ENCODE data around the gene AGO3. TPM values are rescaled to one million over a fixed set of nuclear protein-coding genes. Genes with fewer than 3 reads are reported as not detected.
A peak's percentile ranks its signal among the peaks of the same experiment; 100 is the strongest.

The AGO3 gene
- total and polyA plus RNA-seq, 5 donors: 3.8 to 24.1 (median 19.6) TPM

DNA sequence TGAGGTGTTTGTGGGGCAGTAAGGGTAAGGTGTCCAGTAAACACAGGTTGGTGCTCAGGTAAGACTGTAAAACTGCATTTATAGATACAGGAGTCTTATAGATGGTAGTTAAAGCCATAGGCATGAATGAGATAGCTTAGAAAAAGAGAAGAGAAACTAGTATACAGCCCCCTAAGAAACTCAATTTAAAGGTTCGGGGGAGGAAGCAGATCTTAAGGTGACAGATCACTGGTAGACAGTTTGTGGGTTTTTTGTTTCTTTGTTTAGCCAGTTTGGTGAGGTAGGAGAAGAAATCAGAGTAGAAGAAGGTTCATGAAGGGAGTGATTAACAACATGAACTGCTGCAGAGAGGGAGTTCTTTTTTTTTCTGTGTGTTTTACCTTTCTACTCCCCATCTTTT is 6.1 kb upstream of the AGO3 start:
- DNase-seq (no peak), ATAC-seq (no peak)
- 92% methylated on average over 1 of the region's 1 CpG for WGBS
- H3K4me1 ChIP-seq (ENCODE audit: control insufficient read depth, insufficient read depth, low read length): no peaks in the 10 kb centered on the region
- intact Hi-C loops (cut with DNase I): no loop called here
- H3K9me3 ChIP-seq (ENCODE audit: control insufficient read depth, low read length): no peaks in the 10 kb centered on the region
- no peak overlapping the region for H3K27ac ChIP-seq (ENCODE audit: low read length)
- no peaks in the 10 kb centered on the region for H3K27me3 ChIP-seq (ENCODE audit: control insufficient read depth, insufficient read depth)
- H3K4me3 ChIP-seq (ENCODE audit: low read length): no peak overlapping the region

DNA sequence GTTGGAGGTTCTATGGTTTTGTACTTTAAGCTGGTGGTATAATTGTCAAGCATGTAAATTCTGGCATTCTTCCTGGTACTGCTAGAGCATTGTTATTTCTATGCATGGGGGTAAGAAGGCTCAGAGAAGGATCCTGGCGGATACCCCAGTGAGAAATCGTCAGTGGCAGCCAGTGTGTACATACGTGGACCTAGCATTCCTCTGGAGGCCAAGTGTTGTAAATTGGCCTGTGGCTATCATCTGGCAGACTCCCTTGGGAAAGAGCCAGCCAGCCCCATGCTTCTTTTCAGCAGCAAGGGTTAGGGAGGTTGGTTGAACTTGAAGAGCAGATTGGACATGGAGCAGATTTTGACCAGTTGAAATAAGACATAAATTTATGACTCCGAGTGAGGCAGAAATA is 5.2 kb upstream of the AGO3 start:
- Histone ChIP-seq H3K27ac (ENCODE audit: low read length) (no peak overlapping the region), H3K4me3 (ENCODE audit: low read length) (no peak overlapping the region), H3K9me3 (ENCODE audit: control insufficient read depth, low read length) (no peaks in the 10 kb centered on the region), H3K4me1 (ENCODE audit: control insufficient read depth, insufficient read depth, low read length) (no peaks in the 10 kb centered on the region), H3K27me3 (ENCODE audit: control insufficient read depth, insufficient read depth) (no peaks in the 10 kb centered on the region)
- intact Hi-C loops (cut with DNase I): no loop called here
- ATAC-seq (peak; percentile 23 to 47), DNase-seq (peak; percentile 59 to 83 (median 80))
- WGBS: 34% methylated on average over 4 of the region's 4 CpGs

DNA sequence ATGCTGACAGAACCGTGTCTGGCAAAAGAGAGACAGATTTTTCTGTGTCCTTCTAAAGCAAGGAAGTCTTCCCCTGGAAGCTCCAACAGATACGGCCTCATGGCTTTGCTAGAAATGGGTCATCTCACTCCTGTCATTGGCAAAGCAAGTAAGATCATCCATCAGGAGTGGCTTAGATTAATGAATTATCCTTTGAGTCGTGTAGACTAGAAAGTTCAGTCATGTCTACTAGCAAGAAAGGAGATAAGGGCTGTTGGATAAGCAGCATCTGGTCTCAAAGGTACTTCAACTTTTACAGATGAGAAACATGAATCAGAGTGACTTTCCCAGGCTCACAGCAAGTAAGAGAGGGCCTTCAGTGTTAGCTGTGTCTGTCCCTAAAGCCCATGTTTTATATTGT is 3.4 kb upstream of the AGO3 start:
- intact Hi-C loops (cut with DNase I): no loop called here
- Histone ChIP-seq H3K4me3 (ENCODE audit: low read length) (no peak overlapping the region), H3K4me1 (ENCODE audit: control insufficient read depth, insufficient read depth, low read length) (no peaks in the 10 kb centered on the region), H3K27ac (ENCODE audit: low read length) (no peak overlapping the region), H3K9me3 (ENCODE audit: control insufficient read depth, low read length) (no peaks in the 10 kb centered on the region), H3K27me3 (ENCODE audit: control insufficient read depth, insufficient read depth) (no peaks in the 10 kb centered on the region)
- 49% methylated on average over 3 of the region's 3 CpGs for WGBS
- DNase-seq (no peak), ATAC-seq (no peak)

DNA sequence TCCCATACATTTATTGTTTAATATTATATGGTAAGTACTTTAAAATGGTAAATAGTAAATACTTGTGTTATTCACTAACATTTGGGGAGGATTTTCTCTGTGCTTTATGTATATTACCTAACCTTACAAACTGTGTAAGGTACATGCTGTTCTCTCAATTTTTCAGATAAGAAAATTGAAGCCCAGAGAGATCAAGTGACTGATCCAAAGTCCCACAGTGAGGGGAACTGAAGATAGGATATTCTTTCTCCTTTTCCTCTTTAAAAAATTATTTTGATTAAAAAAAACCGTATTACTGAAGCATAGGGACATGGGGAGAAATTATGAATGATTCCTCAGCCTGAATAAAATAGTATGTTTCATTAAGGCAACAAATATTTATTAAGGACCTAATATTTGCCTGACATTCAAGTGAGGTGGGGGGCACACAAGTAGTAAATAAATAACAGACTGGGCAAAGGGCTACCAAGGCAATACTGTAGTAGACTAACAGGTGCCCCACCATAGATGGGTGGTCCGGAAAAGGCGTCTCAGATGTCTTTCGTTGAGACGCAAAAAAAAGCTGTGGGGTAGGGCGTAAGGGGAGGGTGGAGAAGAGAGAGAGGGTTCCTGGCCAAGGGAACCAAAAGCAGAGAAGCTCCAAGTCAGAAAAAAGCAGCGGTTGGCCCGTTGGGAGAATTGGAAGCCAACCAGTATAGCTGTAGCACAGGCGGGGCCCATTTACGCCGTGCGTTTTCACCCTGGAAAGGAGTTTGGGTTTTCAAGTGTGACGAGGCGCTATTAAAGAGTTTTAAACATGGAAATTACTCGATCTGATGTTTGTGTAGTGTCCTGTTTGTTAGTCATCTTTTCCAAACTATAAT is 944 bp upstream of the AGO3 start:
- under 1% methylated on average over 15 of the region's 15 CpGs for WGBS
- ATAC-seq (peak; percentile 69 to 70), DNase-seq (peak; percentile 67 to 85 (median 79))
- peak overlapping the region; percentile 75 for H3K4me3 ChIP-seq (ENCODE audit: low read length)
- H3K9me3 ChIP-seq (ENCODE audit: control insufficient read depth, low read length): no peaks in the 10 kb centered on the region
- H3K27me3 ChIP-seq (ENCODE audit: control insufficient read depth, insufficient read depth): no peaks in the 10 kb centered on the region
- H3K4me1 ChIP-seq (ENCODE audit: control insufficient read depth, insufficient read depth, low read length): no peaks in the 10 kb centered on the region
- H3K27ac ChIP-seq (ENCODE audit: low read length): peak overlapping the region; percentile 99
- intact Hi-C loops (cut with DNase I): no loop called here

DNA sequence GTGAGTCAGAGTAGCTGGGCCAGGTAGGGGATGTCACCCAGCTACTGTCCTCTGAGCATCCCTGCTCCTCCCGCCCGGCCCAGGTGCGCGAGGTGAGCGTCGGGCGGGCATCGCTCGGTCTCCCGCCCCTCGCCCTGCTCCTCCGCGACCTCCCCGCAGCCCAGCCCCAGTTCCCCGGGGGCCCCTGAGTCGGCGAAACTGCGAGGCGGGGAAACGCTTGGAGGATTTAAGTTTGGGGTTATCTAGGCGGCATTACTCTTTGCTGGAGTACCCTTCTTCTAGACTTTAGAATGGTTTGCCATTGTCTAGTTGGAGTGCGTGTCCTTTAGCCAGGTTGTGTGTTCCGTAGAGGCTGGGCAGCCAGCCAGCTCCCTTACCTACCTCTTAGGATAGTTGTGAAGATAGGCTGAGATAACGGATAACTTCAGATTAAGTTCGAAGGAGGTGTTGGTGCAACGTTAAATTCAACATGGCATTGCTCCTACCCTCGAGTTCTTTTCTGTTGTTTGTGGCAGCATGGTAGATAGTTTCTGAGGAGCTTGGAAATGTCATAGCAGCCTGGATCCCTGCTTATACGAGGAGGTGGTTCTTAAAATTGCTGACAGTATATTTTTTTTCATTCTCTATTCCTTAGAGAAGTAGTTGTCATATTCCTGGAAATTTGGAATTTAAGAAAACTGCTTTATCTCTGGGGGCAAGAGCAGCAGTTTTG is 697 bp downstream of the AGO3 start:
- WGBS: under 1% methylated on average over 28 of the region's 28 CpGs
- ATAC-seq: peak; percentile 5 to 35

DNA sequence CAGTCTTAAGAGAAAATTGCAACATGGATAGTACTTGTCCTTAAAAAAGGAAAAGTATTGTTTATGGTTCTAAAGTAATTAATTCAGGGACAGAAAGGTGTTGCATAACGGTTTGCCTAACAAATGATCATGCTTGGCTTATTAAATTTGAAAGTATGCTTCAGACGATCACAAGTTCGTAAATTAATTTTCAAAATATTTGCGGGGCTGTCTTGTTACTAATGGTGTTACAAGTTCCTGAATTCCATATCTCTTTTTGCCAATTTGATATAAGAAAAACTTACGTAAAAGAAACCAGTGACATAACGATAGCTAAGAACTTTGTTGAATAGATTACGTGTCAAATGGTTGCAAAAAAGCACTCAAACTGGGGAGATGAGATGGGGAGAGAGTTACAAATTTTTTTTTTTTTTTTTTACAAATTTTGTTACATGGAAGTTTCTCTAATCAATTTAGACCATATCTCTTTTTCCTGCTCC is 1.3 kb downstream of the AGO3 start:
- no peak for ATAC-seq
- no peaks in the 10 kb centered on the region for H3K27me3 ChIP-seq (ENCODE audit: control insufficient read depth, insufficient read depth)
- H3K9me3 ChIP-seq (ENCODE audit: control insufficient read depth, low read length): no peaks in the 10 kb centered on the region
- H3K4me1 ChIP-seq (ENCODE audit: control insufficient read depth, insufficient read depth, low read length): no peaks in the 10 kb centered on the region
- intact Hi-C loops (cut with DNase I): no loop called here
- no peak for DNase-seq
- peak overlapping the region; percentile 75 for H3K4me3 ChIP-seq (ENCODE audit: low read length)
- WGBS: 40% methylated on average over 7 of the region's 7 CpGs
- no peak overlapping the region for H3K27ac ChIP-seq (ENCODE audit: low read length)

More for the DNA sequence above, 697 bp downstream of the AGO3 start:
- intact Hi-C loops (cut with DNase I): no loop called here
- H3K27me3 ChIP-seq (ENCODE audit: control insufficient read depth, insufficient read depth): no peaks in the 10 kb centered on the region
- no peaks in the 10 kb centered on the region for H3K4me1 ChIP-seq (ENCODE audit: control insufficient read depth, insufficient read depth, low read length)
- H3K9me3 ChIP-seq (ENCODE audit: control insufficient read depth, low read length): no peaks in the 10 kb centered on the region
- peak overlapping the region; percentile 99 for H3K27ac ChIP-seq (ENCODE audit: low read length)
- peak overlapping the region; percentile 75 for H3K4me3 ChIP-seq (ENCODE audit: low read length)
- peak; percentile 32 to 71 (median 69) for DNase-seq

DNA sequence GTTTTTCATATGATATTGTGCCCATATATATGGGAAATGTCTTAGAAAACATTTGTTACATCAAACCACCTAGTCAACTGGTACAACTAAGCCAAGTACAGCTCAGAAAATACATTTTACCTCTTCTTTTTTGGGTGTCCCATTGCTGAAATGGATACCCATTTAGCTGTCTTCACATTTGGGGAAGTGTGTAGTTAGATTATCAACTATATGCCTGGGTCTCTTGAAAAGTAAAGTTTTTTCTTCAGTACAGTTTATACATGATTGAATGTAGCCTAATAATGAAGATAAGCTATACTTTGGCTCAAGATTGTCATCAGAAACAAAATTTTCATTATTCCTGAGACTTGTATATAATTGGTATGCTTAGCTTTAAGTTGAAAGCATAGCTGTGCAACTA is 2.0 kb downstream of the AGO3 start:
- Histone ChIP-seq H3K27me3 (ENCODE audit: control insufficient read depth, insufficient read depth) (no peaks in the 10 kb centered on the region), H3K27ac (ENCODE audit: low read length) (no peak overlapping the region), H3K9me3 (ENCODE audit: control insufficient read depth, low read length) (no peaks in the 10 kb centered on the region), H3K4me3 (ENCODE audit: low read length) (no peak overlapping the region), H3K4me1 (ENCODE audit: control insufficient read depth, insufficient read depth, low read length) (no peaks in the 10 kb centered on the region)
- DNase-seq (no peak), ATAC-seq (no peak)
- intact Hi-C loops (cut with DNase I): no loop called here

DNA sequence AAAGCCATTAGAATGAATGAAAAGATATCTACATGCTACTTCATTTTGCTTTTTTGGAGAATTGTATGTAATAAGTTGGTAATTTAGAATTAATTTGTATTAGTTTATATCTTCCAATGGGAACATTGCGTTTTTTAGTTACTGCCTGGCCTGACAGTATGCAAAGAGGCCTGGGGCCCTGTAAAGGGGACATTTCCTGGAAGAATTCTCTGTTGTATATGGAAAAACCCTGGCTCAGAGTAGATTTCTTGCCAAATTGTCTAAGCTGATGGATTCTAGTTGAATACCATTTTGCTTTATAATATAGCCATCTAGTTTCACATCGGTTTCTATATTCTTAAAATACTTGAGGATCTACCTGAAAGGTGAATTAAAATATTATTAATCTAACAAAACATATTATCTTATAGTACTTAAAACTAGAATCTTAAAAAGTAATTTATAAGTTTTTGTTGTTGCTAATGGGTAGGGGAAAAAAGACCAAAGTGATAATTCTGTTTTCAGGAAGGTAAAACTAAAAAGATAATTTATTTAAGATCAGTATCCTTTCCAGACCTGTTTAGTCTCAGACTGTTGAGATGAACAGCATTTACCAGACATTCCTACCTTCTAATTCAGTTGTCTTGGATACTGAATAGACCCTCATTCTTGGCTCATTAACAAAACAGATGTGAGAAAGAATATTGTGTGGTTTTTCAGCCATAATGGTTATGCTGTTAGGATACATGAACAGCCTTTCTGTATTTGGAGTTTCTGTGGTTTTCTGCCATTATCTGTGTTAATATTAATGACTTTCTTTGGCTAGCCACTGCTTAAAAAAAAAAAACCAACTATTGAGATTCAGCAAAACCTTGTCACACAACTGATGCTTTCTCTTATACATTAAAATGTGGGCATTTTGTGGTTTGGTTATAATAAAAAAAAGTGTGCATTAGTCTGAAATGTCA is 4.8 kb downstream of the AGO3 start:
- Histone ChIP-seq H3K27ac (ENCODE audit: low read length) (no peak overlapping the region), H3K27me3 (ENCODE audit: control insufficient read depth, insufficient read depth) (no peaks in the 10 kb centered on the region), H3K4me1 (ENCODE audit: control insufficient read depth, insufficient read depth, low read length) (no peaks in the 10 kb centered on the region), H3K9me3 (ENCODE audit: control insufficient read depth, low read length) (no peaks in the 10 kb centered on the region), H3K4me3 (ENCODE audit: low read length) (no peak overlapping the region)
- DNase-seq (no peak), ATAC-seq (no peak)
- intact Hi-C loops (cut with DNase I): no loop called here
- 47% methylated on average over 2 of the region's 2 CpGs for whole genome bisulfite sequencing

DNA sequence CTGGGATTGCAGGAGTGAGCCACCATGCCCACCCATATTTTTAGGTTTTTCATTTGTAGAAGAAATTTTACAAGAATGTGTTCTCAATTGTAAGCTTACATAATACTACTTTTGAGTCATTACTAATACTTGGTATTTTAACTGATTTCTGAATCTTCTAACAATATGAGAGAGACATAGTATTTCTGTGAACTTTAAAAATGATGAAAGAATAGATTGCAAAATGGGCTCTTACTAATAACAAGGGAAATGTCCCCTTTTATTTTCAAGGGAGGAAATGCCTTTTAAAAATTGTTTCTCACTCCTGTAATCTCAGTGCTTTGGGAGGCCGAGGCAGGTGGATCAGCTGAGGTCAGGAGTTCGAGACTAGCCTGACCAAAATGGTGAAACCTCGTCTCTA is 5.9 kb downstream of the AGO3 start:
- WGBS: 92% methylated on average over 3 of the region's 3 CpGs
- Histone ChIP-seq H3K9me3 (ENCODE audit: control insufficient read depth, low read length) (no peaks in the 10 kb centered on the region), H3K27ac (ENCODE audit: low read length) (no peak overlapping the region), H3K4me1 (ENCODE audit: control insufficient read depth, insufficient read depth, low read length) (peaks cover 1% of the 10 kb centered on the region), H3K4me3 (ENCODE audit: low read length) (no peak overlapping the region), H3K27me3 (ENCODE audit: control insufficient read depth, insufficient read depth) (no peaks in the 10 kb centered on the region)
- DNase-seq (no peak), ATAC-seq (no peak)
- intact Hi-C loops (cut with DNase I): no loop called here

DNA sequence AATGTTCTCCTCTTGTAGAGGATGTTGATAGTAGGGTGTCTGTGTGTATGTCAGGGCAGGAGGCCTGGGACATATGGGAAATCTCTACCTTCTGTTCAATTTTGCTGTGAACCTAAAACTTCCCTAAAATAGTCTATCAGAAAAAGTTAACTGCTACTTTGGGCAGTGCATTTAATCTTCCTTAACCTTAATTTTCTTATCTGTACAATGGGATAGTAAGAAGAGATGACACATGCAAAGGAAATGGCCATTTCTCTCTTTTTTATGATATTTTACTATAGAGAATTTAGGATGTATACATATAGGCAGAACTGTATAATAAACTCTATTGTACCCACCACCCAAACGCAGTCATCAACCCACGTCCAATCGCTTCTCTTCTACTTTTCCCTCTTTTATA is 8.6 kb downstream of the AGO3 start:
- Histone ChIP-seq H3K9me3 (ENCODE audit: control insufficient read depth, low read length) (no peaks in the 10 kb centered on the region), H3K4me1 (ENCODE audit: control insufficient read depth, insufficient read depth, low read length) (peaks cover 3% of the 10 kb centered on the region), H3K27me3 (ENCODE audit: control insufficient read depth, insufficient read depth) (no peaks in the 10 kb centered on the region), H3K4me3 (ENCODE audit: low read length) (no peak overlapping the region), H3K27ac (ENCODE audit: low read length) (no peak overlapping the region)
- no peak for DNase-seq
- 97% methylated on average over 3 of the region's 3 CpGs for WGBS
- intact Hi-C loops (cut with DNase I): no loop called here
- ATAC-seq: no peak

All from right cardiac atrium (tissue), 5 donors.